ENCODE results near the gene CCNF.

The CCNF gene

GRCh38 chr16:2501946-2502895 is 73.0 kb downstream of the CCNF start:
- DNase-seq (ENCODE audit: low read depth): no peak
- no peak for TF ChIP-seq CTCF (conservative IDR thresholded peaks at IDR 0.05; ENCODE audit: control insufficient read depth, insufficient read depth, low read depth, low read length)
- H3K4me3 ChIP-seq (ENCODE audit: control insufficient read depth, low read depth, low read length): no peak overlapping the region

- H3K4me3 ChIP-seq (ENCODE audit: control insufficient read depth, low read depth, low read length): no peak overlapping the region
- no peak for TF ChIP-seq CTCF (conservative IDR thresholded peaks at IDR 0.05; ENCODE audit: control insufficient read depth, insufficient read depth, low read depth, low read length)
- DNase-seq (ENCODE audit: low read depth): no peak
These were observed 76.4 kb downstream of the CCNF start for GRCh38 chr16:2505695-2506094.

- DNase-seq (ENCODE audit: low read depth): no peak
- no peak overlapping the region for H3K4me3 ChIP-seq (ENCODE audit: control insufficient read depth, low read depth, low read length)
- TF ChIP-seq CTCF (conservative IDR thresholded peaks at IDR 0.05; ENCODE audit: control insufficient read depth, insufficient read depth, low read depth, low read length): no peak
These were observed 77.9 kb downstream of the CCNF start for GRCh38 chr16:2507052-2507659.

- no peak overlapping the region for H3K4me3 ChIP-seq (ENCODE audit: control insufficient read depth, low read depth, low read length)
- DNase-seq (ENCODE audit: low read depth): no peak
- TF ChIP-seq CTCF (conservative IDR thresholded peaks at IDR 0.05; ENCODE audit: control insufficient read depth, insufficient read depth, low read depth, low read length): no peak
These were observed 78.4 kb downstream of the CCNF start for GRCh38 chr16:2507665-2508064.

All from fibroblast of mammary gland (primary cell).